Fibroblast of mammary gland (primary cell): ENCODE measurements around the gene SSTR3.

Source experiments
- DNase-seq: peaks from one replicate; pipeline ENCODE4 v3.0.0-alpha.2; 2010; ENCODE audit warnings: low read depth
- H3K4me3 ChIP-seq: 2 replicates; pipeline ENCODE4 v1.5.1; 2011; ENCODE audit warnings: low read depth, mild to moderate bottlenecking, low read length, moderate library complexity; ENCODE audit not compliant: control insufficient read depth
- CTCF ChIP-seq: conservative IDR thresholded peaks from 2 replicates; pipeline ENCODE4 v1.5.1; 2011; ENCODE audit warnings: low read depth, low read length, inconsistent platforms; ENCODE audit not compliant: control insufficient read depth, insufficient read depth

The SSTR3 gene

GRCh38 chr22:37231406-37232139 is 19.3 kb upstream of the SSTR3 start:
- no peak overlapping the region for H3K4me3 ChIP-seq
- TF ChIP-seq CTCF: no peak
- DNase-seq: no peak

GRCh38 chr22:37230673-37231405 is 18.6 kb upstream of the SSTR3 start:
- no peak for TF ChIP-seq CTCF
- no peak for DNase-seq
- no peak overlapping the region for H3K4me3 ChIP-seq

GRCh38 chr22:37229805-37230672 is 17.8 kb upstream of the SSTR3 start:
- peak; percentile 55 for DNase-seq
- no peak overlapping the region for H3K4me3 ChIP-seq
- no peak for TF ChIP-seq CTCF

- no peak for TF ChIP-seq CTCF
- DNase-seq: peak; percentile 89
- no peak overlapping the region for H3K4me3 ChIP-seq
Observed at GRCh38 chr22:37229012-37229804, 16.9 kb upstream of the SSTR3 start.

- no peak for DNase-seq
Observed at GRCh38 chr22:37228106-37229011, 16.1 kb upstream of the SSTR3 start.

More at GRCh38 chr22:37228106-37229011, 16.1 kb upstream of the SSTR3 start:
- no peak overlapping the region for H3K4me3 ChIP-seq
- TF ChIP-seq CTCF: no peak
